ENCODE data around the gene BPIFA3.

GRCh38 chr20:33259371-33259770 is 42.2 kb downstream of the BPIFA3 start:
- TF ChIP-seq CTCF (IDR thresholded peaks at IDR 0.05) (no peak), POLR2A (IDR thresholded peaks at IDR 0.05) (no peak)
